HepG2 (cell line): ENCODE data around the gene APLF. TPM values are rescaled to one million over a fixed set of nuclear protein-coding genes. Genes with fewer than 3 reads are reported as not detected.

ENCODE experiments used
- BHLHE40 ChIP-seq: IDR thresholded peaks from 2 replicates; pipeline ENCODE4 v1.6.1; 2011; ENCODE audit warnings: low read length, improper control_type of control experiment
- FOXA3 ChIP-seq: IDR thresholded peaks from 2 replicates; pipeline ENCODE4 v1.6.1; 2016; ENCODE audit warnings: missing genetic modification reagents, missing compliant biosample characterization
- HDAC1 ChIP-seq: sonication (generic); formaldehyde crosslinking; IDR thresholded peaks from 2 replicates; pipeline ENCODE4 v1.5.1; 2020; ENCODE audit warnings: mild to moderate bottlenecking, missing genetic modification reagents
- JUND ChIP-seq: sonication (generic); formaldehyde crosslinking; IDR thresholded peaks from 2 replicates; pipeline ENCODE4 v1.8.0; 2022; ENCODE audit warnings: mild to moderate bottlenecking, missing genetic modification reagents
- KDM2A ChIP-seq: sonication (generic); formaldehyde crosslinking; IDR thresholded peaks from 2 replicates; pipeline ENCODE4 v1.4.0; 2020; ENCODE audit warnings: low read depth, missing genetic modification reagents, borderline replicate concordance
- KMT2A ChIP-seq: sonication (generic); formaldehyde crosslinking; IDR thresholded peaks from 2 replicates; pipeline ENCODE4 v1.4.0; 2020; ENCODE audit warnings: missing genetic modification reagents
- KMT2B ChIP-seq: IDR thresholded peaks from 2 replicates; pipeline ENCODE4 v1.6.1; 2016; ENCODE audit warnings: missing genetic modification reagents, missing compliant biosample characterization
- NFYC ChIP-seq: IDR thresholded peaks from 2 replicates; pipeline ENCODE4 v1.6.1; 2016; ENCODE audit warnings: missing genetic modification reagents, missing compliant biosample characterization
- SP4 ChIP-seq: sonication (generic); formaldehyde crosslinking; IDR thresholded peaks from 2 replicates; pipeline ENCODE4 v1.8.1; 2023; ENCODE audit warnings: mild to moderate bottlenecking, missing genetic modification reagents
- XBP1 ChIP-seq: sonication (generic); formaldehyde crosslinking; IDR thresholded peaks from 2 replicates; pipeline ENCODE4 v1.5.0; 2020; ENCODE audit warnings: missing genetic modification reagents
- ZKSCAN8 ChIP-seq: IDR thresholded peaks from 2 replicates; pipeline ENCODE4 v1.6.1; 2016; ENCODE audit warnings: borderline replicate concordance, missing genetic modification reagents, missing compliant biosample characterization
- ZNF251 ChIP-seq: sonication (generic); formaldehyde crosslinking; IDR thresholded peaks from 2 replicates; pipeline ENCODE4 v1.9.0; 2021; ENCODE audit warnings: mild to moderate bottlenecking, missing genetic modification reagents
- ZNF615 ChIP-seq: sonication (generic); formaldehyde crosslinking; IDR thresholded peaks from 2 replicates; pipeline ENCODE4 v1.5.0; 2020; ENCODE audit warnings: mild to moderate bottlenecking, missing genetic modification reagents, borderline replicate concordance
- ZSCAN25 ChIP-seq: sonication (generic); formaldehyde crosslinking; IDR thresholded peaks from 2 replicates; pipeline ENCODE4 v1.8.0; 2022; ENCODE audit warnings: mild to moderate bottlenecking, missing genetic modification reagents
- polyA plus RNA-seq, 8 experiments: library from polyadenylated mRNA; depleted of rRNA in 3 of 8; stranded (reverse) in 7 of 8; unstranded in 1 of 8; fragments of >200 nt; fragmentation: Illumina TruSeq in 4 of 8; extraction: Trizol in 4 of 8; gene quantifications; 2 replicates each; pipeline versions ENCODE4 v1.2.1 to v1.2.3, GENCODE V29; 2011 to 2016; ENCODE audit warnings: low read depth in 4 of 8, missing spikeins in 1 of 8, mixed read lengths in 1 of 8; ENCODE audit not compliant: insufficient read depth in 1 of 8
- total RNA-seq, 5 experiments: library from RNA; depleted of rRNA; stranded (reverse); fragments of >200 nt; fragmentation: Illumina TruSeq; extraction: Trizol; gene quantifications; 2 replicates each; pipeline ENCODE4 v1.2.3, GENCODE V29; 2016; ENCODE audit warnings: low read depth in 1 of 5
- TF ChIP-seq, protein P1 (sequence below): sonication (generic); formaldehyde crosslinking; IDR thresholded peaks from 2 replicates; pipeline ENCODE4 v1.4.0; 2020; ENCODE audit warnings: mild to moderate bottlenecking, missing genetic modification reagents, borderline replicate concordance
- TF ChIP-seq, protein P2 (sequence below): sonication (generic); formaldehyde crosslinking; IDR thresholded peaks from 2 replicates; pipeline ENCODE4 v1.8.0; 2022; ENCODE audit warnings: missing genetic modification reagents, low read depth, mild to moderate bottlenecking, borderline replicate concordance
- TF ChIP-seq, protein P3 (sequence below): sonication (generic); formaldehyde crosslinking; IDR thresholded peaks from 2 replicates; pipeline ENCODE4 v1.4.0; 2020; ENCODE audit warnings: mild to moderate bottlenecking, missing genetic modification reagents, borderline replicate concordance
- TF ChIP-seq, protein P4 (sequence below), 2 experiments: IDR thresholded peaks; 2 replicates each; pipeline ENCODE4 v1.6.1; 2011 to 2012; ENCODE audit warnings: low read length in 2 of 2, borderline replicate concordance in 1 of 2, low read depth in 1 of 2, mild to moderate bottlenecking in 1 of 2, moderate library complexity in 1 of 2

APLF gene
- total and polyA plus RNA-seq, 2 of the 13 experiments (the other 11 are each of a cell fraction or from before 2014, with no cell fraction given) = 0.45 to 2.2 TPM

DNA sequence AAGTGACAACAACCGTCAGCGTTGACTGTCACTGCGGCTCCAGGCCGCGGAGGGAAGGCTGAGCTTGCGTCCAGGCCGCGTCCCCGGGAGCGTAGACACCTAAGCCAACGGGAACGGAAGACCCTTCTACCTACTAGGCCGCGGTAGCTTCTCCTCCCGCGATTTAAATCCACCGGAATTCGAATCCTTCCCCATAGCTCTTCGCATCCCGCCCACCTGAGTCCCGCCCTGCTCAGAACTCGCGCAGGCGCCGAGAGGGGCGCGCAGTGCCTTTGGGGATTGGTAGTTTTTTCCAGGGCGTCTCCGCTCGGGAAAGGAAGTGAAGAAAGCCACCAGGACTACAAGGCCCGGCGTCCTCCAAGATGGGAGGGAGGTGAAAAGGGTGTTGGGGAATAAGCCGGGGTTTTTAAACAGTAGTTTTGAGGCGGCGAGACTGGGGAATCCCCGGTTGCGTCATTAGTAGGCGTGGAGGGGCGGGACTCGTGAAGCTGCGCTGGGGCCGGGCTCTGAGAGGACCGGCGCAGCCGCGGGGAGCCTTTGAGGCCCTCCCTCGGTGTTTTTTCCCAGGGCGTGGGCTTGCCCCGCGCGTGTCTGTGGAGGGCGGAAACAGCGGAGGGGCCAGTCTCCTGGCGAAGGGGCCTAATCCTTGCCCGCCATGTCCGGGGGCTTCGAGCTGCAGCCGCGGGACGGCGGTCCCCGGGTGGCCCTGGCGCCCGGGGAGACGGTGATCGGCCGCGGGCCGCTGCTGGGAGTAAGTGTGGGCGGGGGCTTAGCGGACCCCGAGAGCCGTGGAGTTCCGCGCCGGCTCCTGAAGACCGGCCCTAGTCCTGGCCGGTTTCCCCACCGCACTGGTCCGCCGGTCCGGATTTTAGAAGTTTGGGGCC is at the start of gene APLF, which contains the start of gene FBXO48 (continued):
- TF ChIP-seq, protein P1, sequence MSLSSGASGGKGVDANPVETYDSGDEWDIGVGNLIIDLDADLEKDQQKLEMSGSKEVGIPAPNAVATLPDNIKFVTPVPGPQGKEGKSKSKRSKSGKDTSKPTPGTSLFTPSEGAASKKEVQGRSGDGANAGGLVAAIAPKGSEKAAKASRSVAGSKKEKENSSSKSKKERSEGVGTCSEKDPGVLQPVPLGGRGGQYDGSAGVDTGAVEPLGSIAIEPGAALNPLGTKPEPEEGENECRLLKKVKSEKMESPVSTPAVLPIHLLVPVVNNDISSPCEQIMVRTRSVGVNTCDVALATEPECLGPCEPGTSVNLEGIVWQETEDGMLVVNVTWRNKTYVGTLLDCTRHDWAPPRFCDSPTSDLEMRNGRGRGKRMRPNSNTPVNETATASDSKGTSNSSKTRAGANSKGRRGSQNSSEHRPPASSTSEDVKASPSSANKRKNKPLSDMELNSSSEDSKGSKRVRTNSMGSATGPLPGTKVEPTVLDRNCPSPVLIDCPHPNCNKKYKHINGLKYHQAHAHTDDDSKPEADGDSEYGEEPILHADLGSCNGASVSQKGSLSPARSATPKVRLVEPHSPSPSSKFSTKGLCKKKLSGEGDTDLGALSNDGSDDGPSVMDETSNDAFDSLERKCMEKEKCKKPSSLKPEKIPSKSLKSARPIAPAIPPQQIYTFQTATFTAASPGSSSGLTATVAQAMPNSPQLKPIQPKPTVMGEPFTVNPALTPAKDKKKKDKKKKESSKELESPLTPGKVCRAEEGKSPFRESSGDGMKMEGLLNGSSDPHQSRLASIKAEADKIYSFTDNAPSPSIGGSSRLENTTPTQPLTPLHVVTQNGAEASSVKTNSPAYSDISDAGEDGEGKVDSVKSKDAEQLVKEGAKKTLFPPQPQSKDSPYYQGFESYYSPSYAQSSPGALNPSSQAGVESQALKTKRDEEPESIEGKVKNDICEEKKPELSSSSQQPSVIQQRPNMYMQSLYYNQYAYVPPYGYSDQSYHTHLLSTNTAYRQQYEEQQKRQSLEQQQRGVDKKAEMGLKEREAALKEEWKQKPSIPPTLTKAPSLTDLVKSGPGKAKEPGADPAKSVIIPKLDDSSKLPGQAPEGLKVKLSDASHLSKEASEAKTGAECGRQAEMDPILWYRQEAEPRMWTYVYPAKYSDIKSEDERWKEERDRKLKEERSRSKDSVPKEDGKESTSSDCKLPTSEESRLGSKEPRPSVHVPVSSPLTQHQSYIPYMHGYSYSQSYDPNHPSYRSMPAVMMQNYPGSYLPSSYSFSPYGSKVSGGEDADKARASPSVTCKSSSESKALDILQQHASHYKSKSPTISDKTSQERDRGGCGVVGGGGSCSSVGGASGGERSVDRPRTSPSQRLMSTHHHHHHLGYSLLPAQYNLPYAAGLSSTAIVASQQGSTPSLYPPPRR (CRISPR knock-in tag) = 0 out of 2 replicates have a peak, but pooled peaks have one; percentile 40
- TF ChIP-seq HDAC1 (CRISPR knock-in tag) (peak; percentile 96), FOXA3 (CRISPR knock-in tag) (peak; percentile 60), BHLHE40 (no peak), JUND (CRISPR knock-in tag) (no peak), KMT2B (CRISPR knock-in tag) (peak; percentile 87), ZKSCAN8 (CRISPR knock-in tag) (peak; percentile 35; the same call in 1 of the 2 replicates), XBP1 (no peak), ZNF615 (CRISPR knock-in tag) (no peak), KDM2A (CRISPR knock-in tag) (peak; percentile 82), SP4 (CRISPR knock-in tag) (peak; percentile 93), KMT2A (CRISPR knock-in tag) (peak; percentile 22; the same call in 1 of the 2 replicates), ZNF251 (no peak), NFYC (CRISPR knock-in tag) (no peak; the same call in 1 of the 2 replicates), ZSCAN25 (CRISPR knock-in tag) (0 out of 2 replicates have a peak, but pooled peaks have one; percentile 37)
- TF ChIP-seq, protein P2, sequence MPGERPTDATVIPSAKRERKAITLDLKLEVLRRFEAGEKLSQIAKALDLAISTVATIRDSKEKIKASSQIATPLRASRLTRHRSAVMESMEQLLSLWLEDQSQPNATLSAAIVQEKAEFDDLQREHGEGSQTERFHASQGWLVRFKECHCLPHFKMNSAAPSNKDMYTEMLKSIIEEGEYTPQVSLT (CRISPR knock-in tag) = no peak
- TF ChIP-seq, protein P3, sequence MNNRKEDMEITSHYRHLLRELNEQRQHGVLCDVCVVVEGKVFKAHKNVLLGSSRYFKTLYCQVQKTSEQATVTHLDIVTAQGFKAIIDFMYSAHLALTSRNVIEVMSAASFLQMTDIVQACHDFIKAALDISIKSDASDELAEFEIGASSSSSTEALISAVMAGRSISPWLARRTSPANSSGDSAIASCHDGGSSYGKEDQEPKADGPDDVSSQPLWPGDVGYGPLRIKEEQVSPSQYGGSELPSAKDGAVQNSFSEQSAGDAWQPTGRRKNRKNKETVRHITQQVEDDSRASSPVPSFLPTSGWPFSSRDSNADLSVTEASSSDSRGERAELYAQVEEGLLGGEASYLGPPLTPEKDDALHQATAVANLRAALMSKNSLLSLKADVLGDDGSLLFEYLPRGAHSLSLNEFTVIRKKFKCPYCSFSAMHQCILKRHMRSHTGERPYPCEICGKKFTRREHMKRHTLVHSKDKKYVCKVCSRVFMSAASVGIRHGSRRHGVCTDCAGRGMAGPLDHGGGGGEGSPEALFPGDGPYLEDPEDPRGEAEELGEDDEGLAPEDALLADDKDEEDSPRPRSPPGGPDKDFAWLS (CRISPR knock-in tag) = no peak
- TF ChIP-seq, protein P4, sequence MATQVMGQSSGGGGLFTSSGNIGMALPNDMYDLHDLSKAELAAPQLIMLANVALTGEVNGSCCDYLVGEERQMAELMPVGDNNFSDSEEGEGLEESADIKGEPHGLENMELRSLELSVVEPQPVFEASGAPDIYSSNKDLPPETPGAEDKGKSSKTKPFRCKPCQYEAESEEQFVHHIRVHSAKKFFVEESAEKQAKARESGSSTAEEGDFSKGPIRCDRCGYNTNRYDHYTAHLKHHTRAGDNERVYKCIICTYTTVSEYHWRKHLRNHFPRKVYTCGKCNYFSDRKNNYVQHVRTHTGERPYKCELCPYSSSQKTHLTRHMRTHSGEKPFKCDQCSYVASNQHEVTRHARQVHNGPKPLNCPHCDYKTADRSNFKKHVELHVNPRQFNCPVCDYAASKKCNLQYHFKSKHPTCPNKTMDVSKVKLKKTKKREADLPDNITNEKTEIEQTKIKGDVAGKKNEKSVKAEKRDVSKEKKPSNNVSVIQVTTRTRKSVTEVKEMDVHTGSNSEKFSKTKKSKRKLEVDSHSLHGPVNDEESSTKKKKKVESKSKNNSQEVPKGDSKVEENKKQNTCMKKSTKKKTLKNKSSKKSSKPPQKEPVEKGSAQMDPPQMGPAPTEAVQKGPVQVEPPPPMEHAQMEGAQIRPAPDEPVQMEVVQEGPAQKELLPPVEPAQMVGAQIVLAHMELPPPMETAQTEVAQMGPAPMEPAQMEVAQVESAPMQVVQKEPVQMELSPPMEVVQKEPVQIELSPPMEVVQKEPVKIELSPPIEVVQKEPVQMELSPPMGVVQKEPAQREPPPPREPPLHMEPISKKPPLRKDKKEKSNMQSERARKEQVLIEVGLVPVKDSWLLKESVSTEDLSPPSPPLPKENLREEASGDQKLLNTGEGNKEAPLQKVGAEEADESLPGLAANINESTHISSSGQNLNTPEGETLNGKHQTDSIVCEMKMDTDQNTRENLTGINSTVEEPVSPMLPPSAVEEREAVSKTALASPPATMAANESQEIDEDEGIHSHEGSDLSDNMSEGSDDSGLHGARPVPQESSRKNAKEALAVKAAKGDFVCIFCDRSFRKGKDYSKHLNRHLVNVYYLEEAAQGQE (IDR thresholded peaks at IDR 0.05; ENCODE audit: borderline replicate concordance in 1 of 2, low read depth in 1 of 2, low read length in 2 of 2) = peak in 1 of 2 experiments; percentile 57; a peak in 1 of 4 replicates
